Suppressor macrophage treated with lipopolysaccharide for 1 hour (primary cell): ENCODE measurements around the gene IPO4.
A peak's percentile ranks its signal among the peaks of the same experiment; 100 is the strongest.
"Not testable (repeated sequence)": the region's sequence is repeated elsewhere in the genome, so short reads cannot be mapped to it uniquely, and the experiment has no call there.

ENCODE experiments used
- DNase-seq, 3 donors: peaks; one replicate each; pipeline ENCODE4 v3.0.0-alpha.2; 2020 to 2022

IPO4 gene

GRCh38 chr14:24188251-24189058 lies at the start of gene IPO4:
Gene IPO4 (minus strand): TSS chr14:24188816. CDS start chr14:24188787, 29 bp downstream.
- DNase-seq, result peak; percentile 97 to 98 (median 98)

GRCh38 chr14:24238123-24238522 lies 49.5 kb upstream of the IPO4 start:
- DNase-seq, result peak in 1 of 3 donors; percentile 32

- DNase-seq, result no peak
Measured at GRCh38 chr14:24237463-24237955, 48.9 kb upstream of the IPO4 start.

GRCh38 chr14:24236689-24237462 lies 48.3 kb upstream of the IPO4 start:
- DNase-seq, result no peak

GRCh38 chr14:24235804-24236688 lies 47.4 kb upstream of the IPO4 start:
- no peak for DNase-seq

- DNase-seq, result no peak
Measured at GRCh38 chr14:24234095-24235005, 45.7 kb upstream of the IPO4 start.

GRCh38 chr14:24233538-24233866 lies 44.9 kb upstream of the IPO4 start:
- no peak for DNase-seq

- DNase-seq, result peak; percentile 34 to 78 (median 72)
Measured at GRCh38 chr14:24232645-24233537, 44.3 kb upstream of the IPO4 start, which contains the start of gene GMPR2. Gene GMPR2 (plus strand): TSS chr14:24232929. CDS start chr14:24233254, 325 bp downstream.

GRCh38 chr14:24232121-24232644 lies 43.6 kb upstream of the IPO4 start, which contains the start of gene NEDD8:
Gene NEDD8 (minus strand): TSS chr14:24232367. CDS start chr14:24232267, 100 bp downstream.
- peak; percentile 97 to 99 (median 99) for DNase-seq

- DNase-seq, result no peak
Measured at GRCh38 chr14:24231263-24232120, 42.9 kb upstream of the IPO4 start.

- no peak for DNase-seq
Measured at GRCh38 chr14:24228902-24229301, 40.3 kb upstream of the IPO4 start.

GRCh38 chr14:24226473-24226872 lies 37.9 kb upstream of the IPO4 start:
- DNase-seq, result no peak

- no peak for DNase-seq
Measured at GRCh38 chr14:24224618-24225071, 36.0 kb upstream of the IPO4 start.

GRCh38 chr14:24222987-24223386 lies 34.4 kb upstream of the IPO4 start:
- not testable (repeated sequence) for DNase-seq

GRCh38 chr14:24219521-24219920 lies 30.9 kb upstream of the IPO4 start:
- DNase-seq, result no peak

- DNase-seq, result no peak
Measured at GRCh38 chr14:24219080-24219479, 30.5 kb upstream of the IPO4 start.

- not testable (repeated sequence) for DNase-seq
Measured at GRCh38 chr14:24216876-24217275, 28.3 kb upstream of the IPO4 start.

- DNase-seq, result no peak
Measured at GRCh38 chr14:24216345-24216699, 27.7 kb upstream of the IPO4 start.
